Suprapubic skin (tissue), 4 donors: Measurements from ENCODE around the gene LAMA5. TPM values are rescaled to one million over a fixed set of nuclear protein-coding genes. Genes with fewer than 3 reads are reported as not detected.

Source experiments
- DNase-seq, 2 donors: peaks; one replicate each; pipeline ENCODE4 v3.0.0-alpha.2; 2019; ENCODE audit warnings: low spot score in 2 of 2
- H3K27ac ChIP-seq: fragments of 200-600 bp; sonication (generic); one replicate; pipeline ENCODE4 v1.5.1; 2019
- H3K27me3 ChIP-seq: fragments of 200-600 bp; sonication (generic); one replicate; pipeline ENCODE4 v1.5.1; 2019
- H3K36me3 ChIP-seq: fragments of 200-600 bp; sonication (generic); one replicate; pipeline ENCODE4 v1.5.1; 2019
- H3K4me1 ChIP-seq: fragments of 200-600 bp; sonication (generic); one replicate; pipeline ENCODE4 v1.5.1; 2019
- H3K4me3 ChIP-seq: fragments of 200-600 bp; sonication (generic); one replicate; pipeline ENCODE4 v1.5.1; 2019; ENCODE audit warnings: mild to moderate bottlenecking
- H3K9me3 ChIP-seq: fragments of 200-600 bp; sonication (generic); one replicate; pipeline ENCODE4 v1.5.1; 2019
- EP300 ChIP-seq: sonication (generic); formaldehyde crosslinking; IDR thresholded peaks from one replicate; pipeline ENCODE4 v1.6.1; 2017; ENCODE audit warnings: antibody characterized with exemption
- POLR2A ChIP-seq, 2 donors: fragments of 450-650 bp; IDR thresholded peaks; one replicate each; pipeline ENCODE4 v1.6.1; 2017; ENCODE audit warnings: antibody characterized with exemption in 2 of 2, mild to moderate bottlenecking in 2 of 2, moderate library complexity in 2 of 2
- POLR2AphosphoS5 ChIP-seq, 3 donors: sonication (generic); formaldehyde crosslinking; IDR thresholded peaks; one replicate each; pipeline ENCODE4 v1.6.1; 2017; ENCODE audit warnings: antibody characterized with exemption in 3 of 3
- WGBS: methylation state at CpG from one replicate; pipeline ENCODE4 v1.1.5; 2018; 5-methylcytosine and 5-hydroxymethylcytosine counted together
- total RNA-seq, 4 donors: library from RNA; depleted of rRNA; stranded (reverse); fragments of >200 nt; gene quantifications; one replicate each; pipeline ENCODE4 v1.1.0, GENCODE V29; 2016
- TF ChIP-seq, protein P1 (sequence below), 2 donors: fragments of 200-600 bp in 1 of 2; fragments of 450-650 bp in 1 of 2; sonication (generic) in 1 of 2; IDR thresholded peaks; one replicate each; pipeline ENCODE4 v1.5.1; 2016 to 2019; ENCODE audit warnings: antibody characterized with exemption in 2 of 2, mild to moderate bottlenecking in 1 of 2, moderate library complexity in 1 of 2

The LAMA5 gene
- total RNA-seq, 4 donors from 2014 or later = 200 to 623 (median 316) TPM

DNA sequence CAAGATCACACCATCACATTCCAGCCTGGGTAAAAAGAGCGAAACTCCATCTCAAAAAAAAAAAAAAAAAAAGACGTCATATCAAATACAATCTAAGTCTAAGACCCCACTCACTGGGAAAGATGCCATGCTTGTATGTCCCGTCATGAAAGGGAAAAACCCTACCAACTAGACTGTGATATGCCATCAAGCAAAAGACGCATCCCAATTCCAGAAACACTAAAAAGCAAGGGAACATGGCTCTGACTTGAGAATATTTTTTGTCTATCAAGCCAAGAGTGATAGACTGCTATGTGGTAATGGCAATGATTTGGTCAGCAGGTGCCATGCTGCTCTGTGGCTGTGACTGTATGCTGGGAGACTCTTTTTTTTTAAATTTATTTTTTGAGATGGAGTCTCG, 23.0 kb downstream of the LAMA5 start:
- Histone ChIP-seq H3K4me3 (no peak overlapping the region), H3K27ac (no peak overlapping the region), H3K9me3 (no peaks in the 10 kb centered on the region), H3K4me1 (no peaks in the 10 kb centered on the region), H3K27me3 (no peaks in the 10 kb centered on the region), H3K36me3 (peaks cover 52% of the 10 kb centered on the region)
- TF ChIP-seq, protein P1, sequence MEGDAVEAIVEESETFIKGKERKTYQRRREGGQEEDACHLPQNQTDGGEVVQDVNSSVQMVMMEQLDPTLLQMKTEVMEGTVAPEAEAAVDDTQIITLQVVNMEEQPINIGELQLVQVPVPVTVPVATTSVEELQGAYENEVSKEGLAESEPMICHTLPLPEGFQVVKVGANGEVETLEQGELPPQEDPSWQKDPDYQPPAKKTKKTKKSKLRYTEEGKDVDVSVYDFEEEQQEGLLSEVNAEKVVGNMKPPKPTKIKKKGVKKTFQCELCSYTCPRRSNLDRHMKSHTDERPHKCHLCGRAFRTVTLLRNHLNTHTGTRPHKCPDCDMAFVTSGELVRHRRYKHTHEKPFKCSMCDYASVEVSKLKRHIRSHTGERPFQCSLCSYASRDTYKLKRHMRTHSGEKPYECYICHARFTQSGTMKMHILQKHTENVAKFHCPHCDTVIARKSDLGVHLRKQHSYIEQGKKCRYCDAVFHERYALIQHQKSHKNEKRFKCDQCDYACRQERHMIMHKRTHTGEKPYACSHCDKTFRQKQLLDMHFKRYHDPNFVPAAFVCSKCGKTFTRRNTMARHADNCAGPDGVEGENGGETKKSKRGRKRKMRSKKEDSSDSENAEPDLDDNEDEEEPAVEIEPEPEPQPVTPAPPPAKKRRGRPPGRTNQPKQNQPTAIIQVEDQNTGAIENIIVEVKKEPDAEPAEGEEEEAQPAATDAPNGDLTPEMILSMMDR (IDR thresholded peaks at IDR 0.05) = no peak
- no peak for TF ChIP-seq EP300
- no peak for TF ChIP-seq POLR2A (IDR thresholded peaks at IDR 0.05)
- no peak for DNase-seq
- WGBS = 90% methylated on average over 5 of the region's 5 CpGs

- no peak for DNase-seq
- 62% methylated on average over 10 of the region's 10 CpGs for WGBS
- no peaks in the 10 kb centered on the region for H3K4me1 ChIP-seq
- no peak overlapping the region for H3K27ac ChIP-seq
- H3K36me3 ChIP-seq = peaks cover 61% of the 10 kb centered on the region
- no peaks in the 10 kb centered on the region for H3K27me3 ChIP-seq
- no peak for TF ChIP-seq POLR2AphosphoS5 (IDR thresholded peaks at IDR 0.05)
- no peak overlapping the region for H3K4me3 ChIP-seq
- no peaks in the 10 kb centered on the region for H3K9me3 ChIP-seq
Observed at GRCh38 chr20:62342910-62343309, 24.2 kb downstream of the LAMA5 start.

DNA sequence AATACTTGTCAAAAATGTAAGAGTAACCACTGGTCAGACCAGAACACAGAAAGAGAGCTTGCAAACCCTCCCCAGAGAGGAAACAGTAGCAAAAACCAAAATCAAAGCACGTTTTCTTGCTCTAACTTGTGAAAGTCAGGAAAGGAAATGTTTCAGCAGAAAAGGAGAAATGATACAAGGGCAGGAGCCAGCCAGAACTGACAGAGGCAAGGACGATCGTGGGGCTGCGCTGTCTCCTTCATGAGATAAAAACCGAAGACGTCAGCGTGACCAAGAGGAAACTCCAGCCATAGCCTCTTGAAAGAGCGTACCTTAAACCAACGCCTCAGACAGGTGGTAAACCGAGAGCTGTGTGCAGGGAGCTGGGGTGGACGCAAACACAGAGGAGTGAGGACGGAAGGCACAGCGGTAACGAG, 27.5 kb downstream of the LAMA5 start:
- no peak overlapping the region for H3K27ac ChIP-seq
- H3K4me3 ChIP-seq = no peak overlapping the region
- no peaks in the 10 kb centered on the region for H3K27me3 ChIP-seq
- no peaks in the 10 kb centered on the region for H3K9me3 ChIP-seq
- TF ChIP-seq POLR2AphosphoS5 (IDR thresholded peaks at IDR 0.05) (no peak), EP300 (no peak), POLR2A (IDR thresholded peaks at IDR 0.05) (no peak)
- TF ChIP-seq, protein P1 (IDR thresholded peaks at IDR 0.05) = no peak
- peaks cover 62% of the 10 kb centered on the region for H3K36me3 ChIP-seq
- no peak for DNase-seq
- WGBS = 77% methylated on average over 13 of the region's 14 CpGs
- H3K4me1 ChIP-seq = no peaks in the 10 kb centered on the region

GRCh38 chr20:62338294-62338620, 28.9 kb downstream of the LAMA5 start:
- H3K27me3 ChIP-seq = no peaks in the 10 kb centered on the region
- H3K27ac ChIP-seq = no peak overlapping the region
- DNase-seq = no peak
- TF ChIP-seq POLR2A (IDR thresholded peaks at IDR 0.05) (no peak), POLR2AphosphoS5 (IDR thresholded peaks at IDR 0.05) (no peak), EP300 (no peak)
- TF ChIP-seq, protein P1 (IDR thresholded peaks at IDR 0.05) = no peak
- WGBS = 85% methylated on average over 4 of the region's 16 CpGs
- peaks cover 73% of the 10 kb centered on the region for H3K36me3 ChIP-seq
- no peaks in the 10 kb centered on the region for H3K9me3 ChIP-seq
- H3K4me1 ChIP-seq = no peaks in the 10 kb centered on the region
- no peak overlapping the region for H3K4me3 ChIP-seq

- DNase-seq = no peak
- 81% methylated on average over 6 of the region's 34 CpGs for WGBS
- H3K36me3 ChIP-seq = peaks cover 79% of the 10 kb centered on the region
- H3K27me3 ChIP-seq = no peaks in the 10 kb centered on the region
- no peak overlapping the region for H3K27ac ChIP-seq
- TF ChIP-seq POLR2A (IDR thresholded peaks at IDR 0.05) (no peak), EP300 (no peak), POLR2AphosphoS5 (IDR thresholded peaks at IDR 0.05) (no peak)
- TF ChIP-seq, protein P1 (IDR thresholded peaks at IDR 0.05) = no peak
- no peaks in the 10 kb centered on the region for H3K4me1 ChIP-seq
- no peaks in the 10 kb centered on the region for H3K9me3 ChIP-seq
- no peak overlapping the region for H3K4me3 ChIP-seq
Observed at GRCh38 chr20:62337558-62338293, 29.4 kb downstream of the LAMA5 start.
